HG03135 (cell line): ENCODE results near the gene SLC7A4.

Source experiments
- ATAC-seq: cut with Tn5 transposase; IDR thresholded peaks from one replicate; pipeline ENCODE4 v1.9.1; 2021; ENCODE audit warnings: mild to moderate bottlenecking, moderate library complexity; ENCODE audit not compliant: unreplicated experiment

SLC7A4 gene

GRCh38 chr22:20989323-20990138, 42.8 kb downstream of the SLC7A4 start:
- ATAC-seq: no peak

GRCh38 chr22:20988573-20989322, 43.6 kb downstream of the SLC7A4 start:
- no peak for ATAC-seq

GRCh38 chr22:20987375-20987774, 45.0 kb downstream of the SLC7A4 start:
- no peak for ATAC-seq

- no peak for ATAC-seq
Measured at GRCh38 chr22:20986365-20986764, 46.0 kb downstream of the SLC7A4 start.

- ATAC-seq: no peak
Measured at GRCh38 chr22:20985720-20986119, 46.6 kb downstream of the SLC7A4 start.

- no peak for ATAC-seq
Measured at GRCh38 chr22:20983081-20983771, 49.1 kb downstream of the SLC7A4 start.

- ATAC-seq: peak; percentile 12
Measured at GRCh38 chr22:20982563-20982882, 49.8 kb downstream of the SLC7A4 start.

- peak; percentile 68 for ATAC-seq
Measured at GRCh38 chr22:20981787-20982562, 50.4 kb downstream of the SLC7A4 start, which contains the start of gene LZTR1. Gene LZTR1, plus strand, starts transcription at chr22:20982297. Its CDS starts 75 bp downstream, at chr22:20982372.

GRCh38 chr22:20980938-20981722, 51.2 kb downstream of the SLC7A4 start:
- ATAC-seq: no peak

GRCh38 chr22:20980523-20980922, 51.8 kb downstream of the SLC7A4 start:
- no peak for ATAC-seq

GRCh38 chr22:20979940-20980453, 52.4 kb downstream of the SLC7A4 start:
- ATAC-seq: no peak

- no peak for ATAC-seq
Measured at GRCh38 chr22:20979243-20979809, 53.0 kb downstream of the SLC7A4 start.
